DMS114 treated with DMSO at 0.1 percent for 48 hours (cell line): ENCODE data around the gene MFSD12.

Source experiments
- DNase-seq: peaks from one replicate; lab custom pipeline; 2025; ENCODE audit not compliant: unreplicated experiment; lab: John Stamatoyannopoulos, UW

MFSD12 gene

DNA sequence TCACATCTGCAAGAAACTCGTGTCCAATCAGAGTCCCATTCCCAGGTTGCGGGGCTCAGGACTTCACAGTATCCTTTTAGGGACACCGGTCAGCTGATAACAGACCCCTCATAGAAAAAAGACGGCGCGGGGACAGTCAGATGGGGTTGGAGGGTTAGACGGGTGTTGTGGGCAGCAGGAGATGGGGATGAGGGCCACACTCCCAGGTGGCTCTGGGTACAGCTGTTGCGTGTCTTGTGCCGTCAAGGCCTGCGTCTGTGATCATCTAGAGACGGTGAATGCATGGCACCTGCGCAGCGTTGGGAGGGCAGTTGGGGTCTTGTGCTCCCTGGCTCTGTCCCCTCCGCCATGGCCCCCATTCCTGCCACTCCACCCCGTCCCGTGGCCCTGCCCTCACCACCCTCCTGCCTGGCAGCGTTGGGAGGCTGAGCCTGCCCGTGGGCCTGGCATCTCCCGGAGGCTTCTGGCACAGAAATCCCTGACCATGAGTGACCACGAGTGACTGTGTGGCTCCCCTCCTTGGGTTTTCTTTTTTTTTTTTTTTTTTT lies 32.4 kb downstream of the MFSD12 start:
- no peak for DNase-seq

DNA sequence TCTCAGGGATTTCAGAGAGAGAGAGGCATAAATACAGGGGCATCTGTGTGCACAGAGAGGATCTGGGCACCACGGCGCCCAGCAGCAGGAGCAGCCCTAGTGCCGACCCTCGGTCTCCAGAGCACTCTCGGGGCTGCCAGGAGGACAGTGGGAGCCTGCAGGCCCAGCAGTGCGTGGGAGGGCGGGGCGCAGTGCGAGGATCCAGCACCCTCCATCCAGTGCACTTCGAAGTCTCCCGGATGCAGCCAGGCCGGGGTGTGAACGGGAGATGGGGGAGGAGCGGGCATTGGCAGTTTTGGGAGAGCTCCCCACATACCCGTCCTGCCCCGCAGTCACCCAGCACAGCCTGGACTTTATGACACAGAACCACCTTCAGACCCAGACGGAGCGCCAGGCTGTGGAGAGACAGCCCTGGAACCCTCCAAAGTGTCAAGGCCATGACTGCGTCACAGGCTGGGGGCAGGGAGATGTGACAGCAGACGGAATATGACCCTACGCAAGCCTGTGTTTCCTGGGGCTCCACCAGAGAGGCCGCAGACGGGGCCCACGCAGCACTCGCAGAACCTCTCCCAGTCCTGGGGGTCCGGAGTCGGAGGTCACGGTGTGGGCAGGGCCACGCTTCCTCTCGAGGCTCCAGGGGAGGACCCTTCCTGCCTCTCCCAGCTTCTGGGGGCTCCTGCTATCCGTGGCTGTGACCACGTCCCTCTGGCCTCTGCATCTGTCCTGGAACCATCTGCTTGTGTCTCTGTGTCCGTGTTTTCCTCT lies 33.1 kb downstream of the MFSD12 start:
- DNase-seq, result no peak

DNA sequence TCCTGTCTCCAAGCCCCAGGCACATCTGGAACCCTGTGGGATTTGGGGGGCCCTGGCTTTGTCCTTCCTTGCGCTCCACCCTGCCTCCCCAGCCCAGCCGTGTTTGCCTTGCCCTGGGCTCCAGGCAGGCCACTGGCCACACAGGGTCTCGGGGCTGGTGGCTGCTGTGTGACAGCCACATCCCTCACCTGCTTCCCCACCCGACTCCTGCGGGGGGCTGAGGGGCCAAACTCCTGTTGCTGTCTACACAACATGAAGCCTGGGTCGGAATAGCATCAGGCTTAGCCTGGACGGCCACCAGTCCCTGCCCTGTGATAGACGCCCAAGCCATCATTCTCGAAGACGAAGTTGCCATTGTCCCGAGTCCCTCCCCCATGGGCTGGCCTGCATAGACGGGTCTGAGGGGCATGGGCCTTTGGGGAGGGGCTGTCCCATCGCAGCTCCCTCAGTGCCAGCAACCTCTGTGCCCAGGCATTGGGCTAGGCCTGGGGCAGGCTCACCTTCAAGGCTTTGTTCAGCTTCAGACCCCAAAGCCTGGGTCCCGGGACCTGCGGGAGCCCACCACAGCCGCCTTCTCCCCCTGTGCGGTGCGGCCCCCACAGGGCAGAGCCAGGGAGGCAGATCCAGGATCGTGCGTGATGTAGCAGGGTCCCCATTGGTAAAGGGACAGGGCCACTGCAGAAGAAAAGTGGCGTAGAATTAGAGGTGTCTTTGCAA lies 33.9 kb downstream of the MFSD12 start:
- DNase-seq, result no peak

DNA sequence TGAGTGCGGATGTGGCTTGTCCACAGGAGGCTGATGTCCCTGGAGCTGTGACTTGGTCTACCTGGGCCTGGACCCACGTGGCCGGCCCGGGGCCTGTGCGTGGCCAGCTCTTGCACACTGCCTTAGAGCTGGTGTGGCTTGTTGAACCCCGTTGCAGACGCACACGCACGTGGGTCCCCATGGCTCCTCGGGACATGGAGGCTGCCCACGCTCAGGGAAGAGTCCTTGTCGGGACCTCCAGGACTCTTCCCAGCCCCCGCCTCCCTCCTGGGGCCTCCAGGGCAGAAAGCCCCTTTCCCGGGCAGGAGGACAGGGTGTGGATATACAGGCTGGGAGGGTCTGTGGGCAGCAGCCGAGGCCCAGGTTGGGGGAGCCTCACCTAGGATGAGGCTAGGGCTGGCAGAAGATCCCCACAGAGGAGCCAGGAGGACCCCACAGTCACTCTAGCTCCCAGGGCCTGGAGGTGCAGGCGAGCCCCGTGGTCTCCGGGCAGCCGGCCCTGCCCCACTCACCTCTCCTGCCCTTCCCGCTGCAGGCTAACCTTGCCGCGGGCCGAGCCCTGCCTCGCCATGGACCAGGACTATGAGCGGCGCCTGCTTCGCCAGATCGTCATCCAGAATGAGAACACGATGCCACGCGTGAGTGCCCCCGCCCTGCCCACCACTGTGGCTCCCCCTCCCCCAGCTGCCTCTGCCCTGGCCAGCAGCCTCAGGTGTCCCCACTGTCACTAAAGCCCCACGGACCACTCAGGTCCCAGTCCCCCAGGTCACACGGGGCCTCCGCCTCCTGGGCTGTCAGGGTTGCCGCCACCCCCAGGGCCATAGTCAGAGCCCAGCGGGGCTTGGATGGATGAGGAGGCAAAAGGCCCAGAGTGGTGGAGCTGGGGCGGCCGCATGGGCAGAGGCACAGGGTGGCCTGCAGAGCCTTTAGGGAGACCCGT lies 34.7 kb downstream of the MFSD12 start:
- DNase-seq, result no peak

DNA sequence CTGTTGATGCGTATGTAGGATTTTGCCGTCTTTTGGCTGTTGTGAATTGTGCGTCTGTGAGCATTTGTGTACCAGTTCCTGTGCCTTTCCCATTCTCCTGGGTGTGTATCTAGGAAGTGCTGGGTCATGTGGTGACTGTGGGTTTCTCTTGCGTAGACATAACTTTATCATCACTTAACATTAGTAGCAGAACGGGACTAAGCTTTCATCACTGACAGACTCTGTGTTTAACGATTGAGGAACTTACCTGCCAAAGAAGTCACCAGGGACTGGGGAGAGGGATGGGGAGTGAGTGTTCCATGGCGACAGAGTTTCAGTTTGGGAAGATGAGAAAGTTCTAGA lies 36.3 kb downstream of the MFSD12 start:
- DNase-seq, result no peak

DNA sequence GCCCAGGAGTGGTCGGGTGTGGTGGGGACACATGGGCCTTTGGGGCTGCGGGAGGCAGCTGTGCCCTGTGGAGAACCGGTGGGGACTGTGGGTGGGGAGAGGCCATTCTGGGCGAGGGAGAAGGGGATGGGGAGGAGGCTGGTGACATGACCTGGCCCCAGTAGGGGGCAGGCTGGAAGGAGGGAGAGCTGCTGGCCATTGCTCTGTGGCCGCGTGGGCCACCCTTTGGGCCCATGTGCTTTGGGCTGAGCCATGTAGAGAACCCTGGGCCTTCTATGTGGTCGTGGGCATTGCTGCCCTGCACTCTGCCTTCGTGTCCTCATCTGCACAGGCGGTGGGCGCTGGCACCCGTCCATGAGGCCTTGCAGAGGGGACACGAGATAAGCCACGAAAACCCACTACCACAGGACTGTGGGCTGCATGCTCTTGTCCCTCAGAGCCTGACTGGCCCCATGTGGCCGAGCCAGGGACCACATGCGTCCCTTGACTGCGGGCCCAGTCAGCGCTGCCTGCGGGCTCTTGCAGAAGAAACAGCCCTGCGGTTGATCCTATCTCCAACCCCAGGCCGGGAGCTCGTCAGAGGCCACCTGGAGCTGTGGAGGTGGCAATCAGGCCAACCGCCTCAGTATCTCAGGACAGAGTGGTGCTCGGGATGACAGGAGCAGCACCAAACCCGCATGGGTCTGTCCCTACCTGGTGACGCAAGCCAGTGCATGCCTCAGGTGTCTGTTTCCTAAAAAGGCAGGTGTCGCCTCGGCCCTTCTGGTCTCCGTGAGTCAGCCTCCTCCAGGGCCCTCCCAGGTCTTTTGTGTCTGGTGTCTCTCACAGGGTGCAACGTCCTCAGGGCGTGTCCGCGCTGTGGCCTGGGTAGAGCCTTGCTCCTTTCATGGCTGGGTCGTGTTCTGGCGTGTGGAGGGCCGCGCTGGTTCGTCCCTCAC lies 37.0 kb downstream of the MFSD12 start:
- DNase-seq, result no peak

DNA sequence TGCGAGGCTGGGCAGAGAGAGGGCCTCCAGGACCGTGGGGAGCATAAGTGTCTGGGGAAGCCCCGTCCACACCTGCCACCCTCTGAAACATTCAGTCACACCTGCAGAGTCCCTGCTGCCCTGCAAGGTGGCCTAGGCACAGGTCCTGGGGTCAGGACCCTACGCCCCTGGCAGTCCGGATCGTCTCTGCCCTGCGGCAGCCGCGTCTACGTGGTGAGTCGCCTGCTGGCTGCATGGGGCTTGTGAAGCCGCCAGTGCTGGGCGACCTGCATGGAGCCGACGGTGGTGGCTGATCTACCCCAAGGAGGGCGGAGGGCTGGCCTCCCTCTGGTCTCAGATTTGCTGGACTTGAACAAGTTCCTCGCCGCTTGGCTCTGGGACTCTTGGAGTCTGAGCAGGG lies 38.3 kb downstream of the MFSD12 start:
- DNase-seq, result no peak

DNA sequence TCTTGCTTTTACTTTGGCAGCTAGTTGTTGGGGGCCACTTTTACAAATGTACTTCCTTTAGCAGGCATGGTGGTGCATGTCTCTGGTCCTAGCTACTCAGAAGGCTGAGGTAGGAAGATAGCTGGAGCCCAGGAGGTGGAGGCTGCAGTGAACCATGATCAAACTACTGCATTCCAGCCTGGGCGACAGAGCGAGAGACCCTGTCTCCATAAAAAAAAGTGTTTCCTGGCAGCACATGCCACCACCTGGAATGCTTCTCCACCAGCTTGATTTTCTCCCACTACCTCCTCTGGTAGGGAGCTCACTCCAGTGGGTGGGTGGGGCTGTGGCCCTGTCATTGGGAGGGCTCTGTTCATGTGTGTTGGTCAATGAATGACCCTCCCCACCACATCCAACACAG lies 38.7 kb downstream of the MFSD12 start:
- no peak for DNase-seq

DNA sequence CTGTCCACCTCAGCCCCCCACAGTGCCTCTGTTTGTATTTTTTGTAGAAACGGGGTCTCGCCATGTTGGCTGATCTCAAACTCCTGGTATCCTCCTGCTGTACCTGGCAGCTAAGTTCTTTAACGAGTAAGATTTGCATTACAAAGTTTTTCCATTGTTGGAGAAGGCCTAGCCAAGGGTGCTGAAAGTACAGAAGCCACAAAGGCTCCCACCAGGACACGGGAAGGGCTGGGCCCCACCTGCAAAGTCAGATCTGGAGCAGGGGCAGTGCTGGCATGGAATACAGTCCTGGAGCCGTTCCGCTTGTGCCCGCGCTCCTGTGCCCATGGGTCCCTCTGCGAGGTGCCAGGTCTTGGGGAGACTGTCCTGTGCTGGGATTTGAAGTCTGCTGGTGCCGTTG lies 39.1 kb downstream of the MFSD12 start:
- no peak for DNase-seq

DNA sequence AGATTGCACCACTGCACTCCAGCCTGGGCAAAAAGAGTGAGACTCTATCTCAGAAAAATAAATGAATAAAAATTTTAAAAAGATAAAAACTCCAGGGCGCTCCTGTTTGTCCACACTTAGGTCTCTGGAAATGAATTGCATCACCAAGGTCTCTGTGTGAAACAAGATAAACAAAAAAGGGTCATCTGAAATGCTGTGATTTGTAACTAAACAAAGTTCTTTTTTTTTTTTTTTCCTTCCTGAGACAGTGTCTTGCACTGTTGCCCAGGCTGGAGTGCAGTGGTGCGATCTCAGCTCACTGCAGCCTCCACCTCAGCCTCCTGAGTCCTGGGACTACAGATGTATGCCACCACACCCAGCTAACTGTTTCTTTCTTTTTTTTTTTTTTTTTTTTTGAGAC lies 39.7 kb downstream of the MFSD12 start:
- no peak for DNase-seq

DNA sequence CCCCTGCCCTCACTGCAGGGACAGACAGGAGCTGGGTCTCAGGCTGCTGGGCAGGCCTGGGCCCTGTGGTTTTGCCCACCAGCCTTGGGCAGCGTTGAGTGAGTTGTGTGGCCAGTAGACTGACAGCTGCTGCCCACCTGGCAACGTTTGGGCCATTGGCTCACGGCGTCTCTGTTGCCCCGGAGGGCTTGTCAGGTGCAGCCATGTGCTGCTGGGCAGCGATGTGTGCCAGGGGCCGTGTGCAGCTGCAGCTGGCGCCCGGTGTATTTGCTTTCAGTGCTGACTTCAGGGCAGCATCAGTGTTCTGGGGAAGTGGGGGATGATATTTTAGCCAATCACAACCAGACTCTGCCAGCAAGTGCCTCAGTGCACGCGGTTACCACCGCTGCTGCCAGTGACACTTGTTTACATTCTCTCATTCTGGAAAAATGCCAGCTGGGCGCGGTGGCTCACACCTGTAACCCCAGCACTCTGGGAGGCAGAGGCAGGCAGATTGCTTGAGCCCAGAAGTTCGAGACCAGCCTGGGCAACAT lies 40.6 kb downstream of the MFSD12 start:
- DNase-seq, result no peak

DNA sequence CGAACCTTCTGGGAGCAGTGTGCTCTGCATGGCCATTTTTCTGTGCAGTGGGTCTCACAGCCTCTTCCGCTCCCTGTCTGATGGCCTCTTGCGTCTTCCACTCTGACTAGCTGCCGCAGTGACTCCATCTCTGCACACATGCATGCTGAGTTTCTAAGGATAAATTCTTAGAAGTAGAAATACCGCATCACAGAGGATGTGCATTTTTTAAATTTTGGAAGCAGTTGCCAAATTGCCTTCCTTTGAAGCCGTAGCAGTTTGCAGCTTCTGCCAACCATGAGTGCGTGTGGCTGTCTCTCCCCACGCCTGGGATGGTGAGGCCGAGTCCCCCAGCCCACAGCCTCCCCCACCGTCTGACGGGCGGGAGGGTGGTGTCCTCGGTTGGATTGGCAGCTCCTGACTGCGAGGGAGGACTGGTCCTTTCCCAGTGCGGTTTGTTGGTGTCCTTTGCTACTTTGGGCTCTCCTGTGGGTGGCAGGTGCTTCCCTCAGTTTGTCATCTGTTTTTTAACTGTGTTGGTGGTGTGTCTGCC lies 41.4 kb downstream of the MFSD12 start:
- no peak for DNase-seq

DNA sequence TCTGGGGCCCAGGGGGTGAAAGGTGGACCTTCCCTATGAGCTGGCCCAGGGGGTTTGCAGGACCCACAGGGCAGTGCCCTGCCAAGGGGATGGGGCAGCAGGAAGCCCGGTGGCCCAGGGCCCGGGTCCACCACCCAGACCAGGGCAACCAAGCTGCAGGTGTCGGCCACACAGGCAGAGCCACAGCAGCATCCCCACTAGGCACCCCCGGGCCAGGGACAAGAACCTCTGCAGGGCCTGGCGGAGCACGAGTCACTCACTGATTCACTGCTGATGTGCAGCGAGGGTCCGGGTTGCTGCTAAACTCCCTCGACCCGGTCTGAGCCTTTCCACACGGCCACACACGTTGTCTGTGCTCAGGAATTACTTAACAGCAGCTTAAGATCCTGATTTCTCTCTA lies 42.5 kb downstream of the MFSD12 start:
- no peak for DNase-seq

DNA sequence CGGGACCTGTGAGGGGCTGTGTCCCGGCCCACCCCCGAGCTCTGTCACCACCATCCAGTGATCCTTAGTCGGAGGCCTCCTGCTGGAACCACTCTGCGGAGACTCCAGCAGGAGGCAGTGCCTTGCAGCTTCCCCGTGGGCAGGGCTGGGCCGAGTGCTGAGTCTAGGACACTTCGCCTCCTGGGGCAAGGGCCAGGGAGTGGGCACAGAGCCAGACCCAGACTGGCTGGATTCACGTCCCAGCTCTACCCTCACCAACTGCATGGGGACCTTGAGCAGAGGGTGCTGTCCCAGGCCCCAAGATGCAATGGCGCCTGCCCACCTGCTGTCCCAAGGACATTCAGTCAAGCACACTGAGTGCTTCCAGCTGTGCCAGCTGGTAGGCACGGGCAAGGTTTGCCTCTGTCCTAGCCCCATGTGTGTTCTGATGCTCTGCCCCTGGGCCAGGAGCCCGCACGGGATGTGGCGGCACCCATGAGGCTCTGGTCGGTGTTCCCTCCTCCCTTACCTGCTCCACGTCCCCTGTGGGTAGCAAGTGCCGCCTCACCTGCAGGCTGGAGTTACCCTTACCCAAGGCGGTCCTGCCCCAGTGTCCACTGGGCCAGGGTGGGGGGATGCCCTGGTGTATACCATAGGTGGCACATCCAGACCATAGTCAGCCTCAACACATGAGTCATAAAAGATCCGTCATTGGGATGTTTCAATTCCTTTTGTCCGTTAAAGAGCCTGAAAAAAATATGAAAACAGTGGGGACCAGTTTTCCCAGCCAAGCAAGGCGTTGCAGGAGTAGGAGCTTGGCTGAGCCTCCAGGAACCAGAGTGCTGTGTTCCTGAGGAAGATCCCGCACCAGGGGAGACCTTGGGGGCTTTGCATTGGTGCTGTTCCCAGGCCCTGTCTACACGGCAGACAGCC lies 43.9 kb downstream of the MFSD12 start:
- no peak for DNase-seq

DNA sequence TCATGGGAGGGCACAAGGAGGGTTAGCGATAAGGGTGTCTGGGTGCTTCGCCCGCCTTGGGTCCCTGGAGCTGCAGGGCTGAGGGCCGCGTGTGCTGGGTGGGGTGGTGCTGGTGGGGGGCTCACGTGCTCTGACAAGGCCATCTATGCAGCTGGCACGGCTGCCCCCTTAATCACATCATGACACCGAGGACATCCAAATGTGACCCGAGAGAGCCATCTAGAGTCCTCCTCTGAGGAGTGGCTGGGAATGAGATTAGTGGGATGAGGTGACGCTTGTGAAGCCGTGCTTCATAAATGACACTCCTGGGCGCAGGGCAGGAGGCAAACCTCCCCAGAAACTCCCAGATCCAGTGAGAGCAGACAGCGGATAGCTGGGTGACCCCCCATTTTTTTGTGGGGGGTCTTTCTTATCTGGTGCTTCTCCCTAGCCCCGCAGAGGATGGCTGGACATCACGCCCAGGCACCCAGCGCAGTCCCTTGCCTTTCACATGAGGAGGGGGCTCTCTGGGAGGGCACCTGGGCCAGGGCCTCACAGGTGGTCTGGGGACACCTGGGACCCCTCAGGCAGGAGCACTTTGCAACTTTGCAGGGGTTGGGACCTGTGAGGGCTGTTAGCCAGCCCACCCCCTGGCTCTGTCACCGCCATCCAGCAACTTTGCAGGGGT lies 44.7 kb downstream of the MFSD12 start:
- no peak for DNase-seq

DNA sequence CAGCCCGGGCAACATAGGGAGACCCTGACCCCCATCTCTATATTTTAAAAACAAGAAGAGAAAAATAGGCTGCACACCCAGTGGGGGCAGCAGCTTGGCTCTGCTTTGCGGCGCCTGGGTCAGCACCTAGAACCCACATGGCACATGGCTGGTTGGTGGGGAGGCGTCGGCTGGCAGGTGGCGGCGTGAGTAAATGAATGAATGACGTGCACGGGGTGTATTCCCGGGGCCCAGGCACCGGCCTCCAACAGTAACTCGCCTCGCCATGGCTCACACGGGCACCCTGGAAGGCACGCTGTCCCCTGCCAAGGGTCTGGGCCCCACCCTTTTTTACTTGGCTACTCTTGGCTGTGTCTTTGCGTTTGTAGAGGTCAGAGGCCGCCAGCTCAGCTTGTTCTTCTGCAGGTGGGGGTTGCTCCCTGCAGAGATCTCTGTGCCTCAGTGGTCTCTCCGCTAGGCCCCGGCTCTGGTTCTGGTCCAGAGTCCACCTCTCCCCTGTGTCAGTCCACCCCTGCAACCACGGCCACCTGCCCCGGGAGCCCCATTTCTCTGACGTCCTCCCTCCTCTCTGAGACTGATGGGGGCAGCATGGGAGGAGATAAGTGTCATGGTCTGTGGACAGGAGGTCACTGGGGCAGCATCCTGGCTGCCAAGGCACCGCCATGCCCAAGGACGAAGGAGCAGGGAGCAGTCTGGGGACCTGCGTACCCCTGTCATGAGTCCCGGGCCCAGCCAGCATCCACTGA lies 45.7 kb downstream of the MFSD12 start:
- no peak for DNase-seq

DNA sequence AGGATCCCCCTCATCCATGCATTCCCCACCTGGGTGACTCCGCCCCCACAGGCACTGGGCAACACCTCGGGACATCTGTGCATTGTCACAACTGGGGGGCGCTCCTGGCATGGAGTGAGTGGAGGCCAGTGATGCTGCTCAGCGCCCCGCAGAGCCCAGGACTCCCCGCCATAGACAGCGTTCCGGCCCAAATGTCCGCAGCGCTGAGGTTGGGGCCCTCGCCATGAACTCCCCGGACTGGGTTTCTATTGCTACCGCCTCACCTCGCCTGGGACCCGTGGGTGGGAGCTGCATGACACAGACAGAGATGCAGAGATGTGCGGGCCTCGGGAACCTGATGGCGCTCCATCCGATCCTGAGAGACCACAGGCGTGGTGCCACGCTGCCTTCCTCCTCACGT lies 46.7 kb downstream of the MFSD12 start:
- DNase-seq, result no peak

DNA sequence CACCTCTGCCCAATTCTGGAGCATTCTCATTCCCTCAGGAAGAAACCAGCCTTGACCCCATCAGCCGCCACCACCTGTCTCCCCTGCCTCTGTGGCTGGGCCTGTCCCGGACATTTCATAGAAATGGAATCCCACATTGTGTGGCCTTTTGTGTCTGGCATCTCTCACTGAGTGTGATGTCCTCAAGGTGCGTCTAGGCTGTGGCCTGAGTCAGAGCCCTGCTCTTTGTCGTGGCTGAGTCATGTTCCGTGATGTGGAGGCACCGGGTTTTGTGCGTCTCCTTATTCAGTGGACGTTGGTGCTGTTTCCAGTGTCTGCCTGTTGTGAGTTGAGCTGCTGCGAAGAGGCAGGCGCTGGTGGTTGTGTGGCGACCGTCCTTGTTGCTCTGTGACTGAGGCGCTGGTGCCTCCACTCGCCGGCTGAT lies 47.8 kb downstream of the MFSD12 start:
- no peak for DNase-seq
